Upper lobe of left lung (tissue), 4 donors: ENCODE data around the gene LIPA.

Experiments
- CTCF ChIP-seq, 6 experiments: fragments of 450-650 bp in 4 of 6; fragments of 200-600 bp in 2 of 6; sonication (generic) in 2 of 6; IDR thresholded peaks; one replicate each; pipeline ENCODE4 v1.5.1; 2016 to 2019; ENCODE audit warnings: antibody characterized with exemption in 6 of 6
- EP300 ChIP-seq, 4 donors: sonication (generic); formaldehyde crosslinking; IDR thresholded peaks; one replicate each; pipeline ENCODE4 v1.5.1; 2017; ENCODE audit warnings: antibody characterized with exemption in 4 of 4, control low read depth in 2 of 4
- POLR2A ChIP-seq, 4 donors: fragments of 450-650 bp; IDR thresholded peaks; one replicate each; pipeline ENCODE4 v1.5.1; 2016 to 2017; ENCODE audit warnings: antibody characterized with exemption in 4 of 4, mild to moderate bottlenecking in 2 of 4
- POLR2AphosphoS5 ChIP-seq, 2 donors: sonication (generic); formaldehyde crosslinking; IDR thresholded peaks; one replicate each; pipeline ENCODE4 v1.5.1; 2017; ENCODE audit warnings: antibody characterized with exemption in 2 of 2

- TF ChIP-seq CTCF (IDR thresholded peaks at IDR 0.05), result no peak
- TF ChIP-seq POLR2A (IDR thresholded peaks at IDR 0.05), result no peak
- no peak for TF ChIP-seq POLR2AphosphoS5 (IDR thresholded peaks at IDR 0.05)
- no peak for TF ChIP-seq EP300 (IDR thresholded peaks at IDR 0.05)
Observed at GRCh38 chr10:89219513-89220218, 31.9 kb downstream of the LIPA start.
